ENCODE data around the gene ZSCAN22.
A peak's percentile ranks its signal among the peaks of the same experiment; 100 is the strongest.
"Not testable (repeated sequence)": the region's sequence is repeated elsewhere in the genome, so short reads cannot be mapped to it uniquely, and the experiment has no call there.

ZSCAN22 gene

GRCh38 chr19:58345558-58345957 lies 18.8 kb downstream of the ZSCAN22 start:
- Histone ChIP-seq H3K36me3 (ENCODE audit: control insufficient read depth, insufficient read depth, low read length) (no peaks in the 10 kb centered on the region), H4K8ac (ENCODE audit: low read depth, low read length) (no peak overlapping the region), H3K9ac (ENCODE audit: low read length) (no peak overlapping the region), H4K5ac (ENCODE audit: low read length) (no peak overlapping the region), H3K27me3 (ENCODE audit: insufficient read depth, low read length, poor library complexity) (no peaks in the 10 kb centered on the region), H3K79me1 (ENCODE audit: low read length) (no peaks in the 10 kb centered on the region), H2AK5ac (ENCODE audit: low read length) (no peak overlapping the region), H3K4me1 (ENCODE audit: control insufficient read depth, low read depth, low read length) (no peaks in the 10 kb centered on the region), H3K27ac (ENCODE audit: low read depth, low read length) (no peak overlapping the region), H2BK120ac (ENCODE audit: low read depth, low read length) (no peak overlapping the region), H3K4me2 (ENCODE audit: low read length) (no peak overlapping the region), H2BK15ac (replicated peaks; ENCODE audit: low read depth) (no peak overlapping the region), H3K4me3 (ENCODE audit: low read length) (no peak overlapping the region), H3K23ac (ENCODE audit: low read length) (no peak overlapping the region), H3K56ac (ENCODE audit: low read length) (no peak overlapping the region), H3K18ac (ENCODE audit: low read length) (no peak overlapping the region), H3K4ac (ENCODE audit: low read depth, low read length) (no peak overlapping the region), H3K79me2 (ENCODE audit: control insufficient read depth, insufficient read depth, low read length) (no peaks in the 10 kb centered on the region), H2BK5ac (ENCODE audit: low read length) (no peak overlapping the region)
- no CpG with 5 or more reads among the region's 5 CpGs for WGBS (ENCODE audit: extremely low coverage, insufficient coverage, low lambda C conversion rate)
- no peak for DNase-seq

- Histone ChIP-seq H3K4me1 (ENCODE audit: control insufficient read depth, low read depth, low read length) (no peaks in the 10 kb centered on the region), H3K79me2 (ENCODE audit: control insufficient read depth, insufficient read depth, low read length) (no peaks in the 10 kb centered on the region)
Measured at GRCh38 chr19:58346961-58347929, 20.5 kb downstream of the ZSCAN22 start.

GRCh38 chr19:58348080-58348479 lies 21.3 kb downstream of the ZSCAN22 start:
- not testable (repeated sequence) for H2AK5ac ChIP-seq (ENCODE audit: low read length); H2BK120ac ChIP-seq (ENCODE audit: low read depth, low read length); H2BK5ac ChIP-seq (ENCODE audit: low read length); H3K27me3 ChIP-seq (ENCODE audit: insufficient read depth, low read length, poor library complexity); DNase-seq; H4K8ac ChIP-seq (ENCODE audit: low read depth, low read length); H4K5ac ChIP-seq (ENCODE audit: low read length); H3K27ac ChIP-seq (ENCODE audit: low read depth, low read length); H2BK15ac ChIP-seq (replicated peaks; ENCODE audit: low read depth); H3K23ac ChIP-seq (ENCODE audit: low read length); H3K4me1 ChIP-seq (ENCODE audit: control insufficient read depth, low read depth, low read length); H3K79me1 ChIP-seq (ENCODE audit: low read length); H3K18ac ChIP-seq (ENCODE audit: low read length); H3K36me3 ChIP-seq (ENCODE audit: control insufficient read depth, insufficient read depth, low read length); H3K79me2 ChIP-seq (ENCODE audit: control insufficient read depth, insufficient read depth, low read length); H3K4ac ChIP-seq (ENCODE audit: low read depth, low read length)
- Histone ChIP-seq H3K4me3 (ENCODE audit: low read length) (peak overlapping the region; percentile 83), H3K9ac (ENCODE audit: low read length) (peak overlapping the region; percentile 82), H3K56ac (ENCODE audit: low read length) (peak overlapping the region; percentile 89), H3K4me2 (ENCODE audit: low read length) (peak overlapping the region; percentile 91)
- no CpG with 5 or more reads among the region's 12 CpGs for WGBS (ENCODE audit: extremely low coverage, insufficient coverage, low lambda C conversion rate)

More at GRCh38 chr19:58346961-58347929, 20.5 kb downstream of the ZSCAN22 start:
- Histone ChIP-seq H4K8ac (ENCODE audit: low read depth, low read length) (peak overlapping the region; percentile 57), H3K23ac (ENCODE audit: low read length) (peak overlapping the region; percentile 3), H2BK15ac (replicated peaks; ENCODE audit: low read depth) (no peak overlapping the region), H3K18ac (ENCODE audit: low read length) (peak overlapping the region; percentile 12), H2BK120ac (ENCODE audit: low read depth, low read length) (no peak overlapping the region), H3K4ac (ENCODE audit: low read depth, low read length) (no peak overlapping the region), H2AK5ac (ENCODE audit: low read length) (no peak overlapping the region), H3K27me3 (ENCODE audit: insufficient read depth, low read length, poor library complexity) (no peaks in the 10 kb centered on the region), H3K56ac (ENCODE audit: low read length) (peak overlapping the region; percentile 89), H3K4me3 (ENCODE audit: low read length) (peak overlapping the region; percentile 83), H3K9ac (ENCODE audit: low read length) (peak overlapping the region; percentile 82), H3K79me1 (ENCODE audit: low read length) (no peaks in the 10 kb centered on the region), H3K4me2 (ENCODE audit: low read length) (peak overlapping the region; percentile 98), H3K27ac (ENCODE audit: low read depth, low read length) (no peak overlapping the region), H3K36me3 (ENCODE audit: control insufficient read depth, insufficient read depth, low read length) (no peaks in the 10 kb centered on the region), H2BK5ac (ENCODE audit: low read length) (no peak overlapping the region), H4K5ac (ENCODE audit: low read length) (no peak overlapping the region)
- WGBS (ENCODE audit: extremely low coverage, insufficient coverage, low lambda C conversion rate): no CpG with 5 or more reads among the region's 82 CpGs
- peak; percentile 67 for DNase-seq

GRCh38 chr19:58349590-58349989 lies 22.8 kb downstream of the ZSCAN22 start:
- no peak overlapping the region for H2AK5ac ChIP-seq (ENCODE audit: low read length)
- no peak overlapping the region for H3K18ac ChIP-seq (ENCODE audit: low read length)
- H2BK15ac ChIP-seq (replicated peaks; ENCODE audit: low read depth): no peak overlapping the region
- H3K56ac ChIP-seq (ENCODE audit: low read length): no peak overlapping the region
- DNase-seq: no peak
- H3K27me3 ChIP-seq (ENCODE audit: insufficient read depth, low read length, poor library complexity): no peaks in the 10 kb centered on the region
- H4K5ac ChIP-seq (ENCODE audit: low read length): no peak overlapping the region
- H3K4ac ChIP-seq (ENCODE audit: low read depth, low read length): no peak overlapping the region
- H3K23ac ChIP-seq (ENCODE audit: low read length): no peak overlapping the region
- H4K8ac ChIP-seq (ENCODE audit: low read depth, low read length): no peak overlapping the region
- H2BK5ac ChIP-seq (ENCODE audit: low read length): no peak overlapping the region
- H2BK120ac ChIP-seq (ENCODE audit: low read depth, low read length): no peak overlapping the region
- H3K27ac ChIP-seq (ENCODE audit: low read depth, low read length): no peak overlapping the region
- H3K4me3 ChIP-seq (ENCODE audit: low read length): no peak overlapping the region
- H3K9ac ChIP-seq (ENCODE audit: low read length): no peak overlapping the region
- H3K79me2 ChIP-seq (ENCODE audit: control insufficient read depth, insufficient read depth, low read length): no peaks in the 10 kb centered on the region
- no peaks in the 10 kb centered on the region for H3K79me1 ChIP-seq (ENCODE audit: low read length)
- no CpG with 5 or more reads among the region's 8 CpGs for WGBS (ENCODE audit: extremely low coverage, insufficient coverage, low lambda C conversion rate)
- no peaks in the 10 kb centered on the region for H3K36me3 ChIP-seq (ENCODE audit: control insufficient read depth, insufficient read depth, low read length)
- no peaks in the 10 kb centered on the region for H3K4me1 ChIP-seq (ENCODE audit: control insufficient read depth, low read depth, low read length)
- H3K4me2 ChIP-seq (ENCODE audit: low read length): no peak overlapping the region

GRCh38 chr19:58350001-58350861 lies 23.4 kb downstream of the ZSCAN22 start:
- no peak for DNase-seq
- H3K18ac ChIP-seq (ENCODE audit: low read length): no peak overlapping the region
- no peak overlapping the region for H2AK5ac ChIP-seq (ENCODE audit: low read length)
- H3K79me2 ChIP-seq (ENCODE audit: control insufficient read depth, insufficient read depth, low read length): no peaks in the 10 kb centered on the region
- no peak overlapping the region for H3K4me2 ChIP-seq (ENCODE audit: low read length)
- WGBS (ENCODE audit: extremely low coverage, insufficient coverage, low lambda C conversion rate): no CpG with 5 or more reads among the region's 84 CpGs
- no peak overlapping the region for H2BK120ac ChIP-seq (ENCODE audit: low read depth, low read length)
- no peak overlapping the region for H3K23ac ChIP-seq (ENCODE audit: low read length)
- H3K36me3 ChIP-seq (ENCODE audit: control insufficient read depth, insufficient read depth, low read length): no peaks in the 10 kb centered on the region
- H4K8ac ChIP-seq (ENCODE audit: low read depth, low read length): no peak overlapping the region
- no peak overlapping the region for H2BK15ac ChIP-seq (replicated peaks; ENCODE audit: low read depth)
- H3K4me1 ChIP-seq (ENCODE audit: control insufficient read depth, low read depth, low read length): no peaks in the 10 kb centered on the region
- no peak overlapping the region for H4K5ac ChIP-seq (ENCODE audit: low read length)
- no peak overlapping the region for H3K4me3 ChIP-seq (ENCODE audit: low read length)
- no peak overlapping the region for H3K56ac ChIP-seq (ENCODE audit: low read length)
- no peaks in the 10 kb centered on the region for H3K79me1 ChIP-seq (ENCODE audit: low read length)
- H3K27me3 ChIP-seq (ENCODE audit: insufficient read depth, low read length, poor library complexity): no peaks in the 10 kb centered on the region
- H3K9ac ChIP-seq (ENCODE audit: low read length): no peak overlapping the region
- no peak overlapping the region for H3K27ac ChIP-seq (ENCODE audit: low read depth, low read length)
- no peak overlapping the region for H2BK5ac ChIP-seq (ENCODE audit: low read length)
- H3K4ac ChIP-seq (ENCODE audit: low read depth, low read length): no peak overlapping the region

Measured in mesendoderm (in vitro differentiated cells).